Thoracic aorta (tissue), 2 donors: ENCODE measurements around the gene DDX51. TPM values are rescaled to one million over a fixed set of nuclear protein-coding genes. Genes with fewer than 3 reads are reported as not detected.

ENCODE experiments used
- ATAC-seq: fragments of 150-250 bp; one replicate; pipeline ENCODE4 v1.8.0; 2017; ENCODE audit warnings: low read depth; ENCODE audit not compliant: insufficient number of reproducible peaks, low FRiP score
- DNase-seq: peaks from one replicate; pipeline ENCODE4 v3.0.0-alpha.2; 2020; ENCODE audit warnings: low spot score
- H3K27ac ChIP-seq, 2 donors: fragments of 200-600 bp; sonication (generic); 1 replicate in 1 of 2; 2 replicates in 1 of 2; pipeline ENCODE4 v1.5.1; 2016; ENCODE audit warnings: mild to moderate bottlenecking in 2 of 2, moderate library complexity in 2 of 2
- H3K27me3 ChIP-seq: fragments of 200-600 bp; sonication (generic); replicated peaks from 2 replicates; pipeline ENCODE4 v1.6.0; 2016; ENCODE audit warnings: mild to moderate bottlenecking; ENCODE audit not compliant: insufficient read depth
- H3K36me3 ChIP-seq: fragments of 200-600 bp; sonication (generic); one replicate; pipeline ENCODE4 v1.5.1; 2016
- H3K4me1 ChIP-seq, 2 donors: fragments of 200-600 bp; sonication (generic); 1 replicate in 1 of 2; 2 replicates in 1 of 2; pipeline versions ENCODE4 v1.5.1 to v1.6.0; 2016; ENCODE audit warnings: low read depth in 2 of 2, mild to moderate bottlenecking in 1 of 2; ENCODE audit not compliant: control insufficient read depth in 1 of 2
- H3K4me3 ChIP-seq: fragments of 200-600 bp; sonication (generic); 2 replicates; pipeline ENCODE4 v1.5.1; 2016; ENCODE audit warnings: mild to moderate bottlenecking
- H3K9me3 ChIP-seq: fragments of 200-600 bp; sonication (generic); 2 replicates; pipeline ENCODE4 v1.5.1; 2016
- total RNA-seq, 2 donors: library from RNA; depleted of rRNA; stranded (reverse); fragments of >200 nt; gene quantifications; one replicate each; pipeline versions ENCODE4 v1.1.0 to v1.2.3, GENCODE V29; 2016
- TF ChIP-seq, protein P1 (sequence below): fragments of 200-600 bp; sonication (generic); IDR thresholded peaks from one replicate; pipeline ENCODE4 v1.5.1; 2019; ENCODE audit warnings: antibody characterized with exemption

Gene DDX51
- total RNA-seq, 2 donors from 2014 or later: 9.7 to 24.8 TPM

DNA sequence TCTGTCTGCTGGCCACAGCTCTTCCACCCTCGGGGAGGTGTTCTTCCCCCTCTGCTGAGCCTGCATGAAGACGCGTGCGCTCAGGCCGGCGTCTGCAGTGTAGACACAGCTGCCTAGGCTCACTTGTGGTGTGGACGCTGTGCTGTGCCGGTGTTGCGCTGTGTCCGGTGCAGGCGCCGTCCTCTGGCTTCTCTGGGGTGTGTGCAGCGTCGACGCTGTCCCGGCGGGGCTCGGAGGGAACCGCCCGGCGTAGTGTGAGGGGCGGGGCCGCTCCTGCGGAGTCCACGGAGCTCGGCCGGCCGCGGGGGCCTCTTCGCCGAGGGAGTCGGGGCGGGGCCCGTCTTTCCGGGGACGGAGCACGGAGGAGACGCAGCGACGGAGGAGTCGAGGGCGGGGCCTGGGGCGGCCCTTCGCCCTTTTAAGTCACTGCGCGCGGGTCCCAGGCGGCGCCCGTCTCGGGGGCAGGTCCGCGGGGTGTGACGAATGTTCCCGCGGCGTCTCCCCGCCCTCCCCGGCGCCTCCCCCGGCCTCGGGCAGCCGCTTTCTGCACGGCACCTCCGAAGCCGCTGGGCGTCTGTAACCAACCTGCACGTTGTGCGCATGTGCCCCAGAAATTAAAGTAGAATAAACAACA, 45.4 kb upstream of the DDX51 start:
- peak; percentile 72 for ATAC-seq
- Histone ChIP-seq H3K36me3 (no peaks in the 10 kb centered on the region), H3K27ac (peak overlapping the region in 1 of 2 donors; percentile 65), H3K27me3 (no peaks in the 10 kb centered on the region), H3K9me3 (peaks cover 3% of the 10 kb centered on the region), H3K4me1 (peaks cover 6 to 10% of the 10 kb centered on the region in 2 donors), H3K4me3 (peak overlapping the region; percentile 91)
- TF ChIP-seq, protein P1, sequence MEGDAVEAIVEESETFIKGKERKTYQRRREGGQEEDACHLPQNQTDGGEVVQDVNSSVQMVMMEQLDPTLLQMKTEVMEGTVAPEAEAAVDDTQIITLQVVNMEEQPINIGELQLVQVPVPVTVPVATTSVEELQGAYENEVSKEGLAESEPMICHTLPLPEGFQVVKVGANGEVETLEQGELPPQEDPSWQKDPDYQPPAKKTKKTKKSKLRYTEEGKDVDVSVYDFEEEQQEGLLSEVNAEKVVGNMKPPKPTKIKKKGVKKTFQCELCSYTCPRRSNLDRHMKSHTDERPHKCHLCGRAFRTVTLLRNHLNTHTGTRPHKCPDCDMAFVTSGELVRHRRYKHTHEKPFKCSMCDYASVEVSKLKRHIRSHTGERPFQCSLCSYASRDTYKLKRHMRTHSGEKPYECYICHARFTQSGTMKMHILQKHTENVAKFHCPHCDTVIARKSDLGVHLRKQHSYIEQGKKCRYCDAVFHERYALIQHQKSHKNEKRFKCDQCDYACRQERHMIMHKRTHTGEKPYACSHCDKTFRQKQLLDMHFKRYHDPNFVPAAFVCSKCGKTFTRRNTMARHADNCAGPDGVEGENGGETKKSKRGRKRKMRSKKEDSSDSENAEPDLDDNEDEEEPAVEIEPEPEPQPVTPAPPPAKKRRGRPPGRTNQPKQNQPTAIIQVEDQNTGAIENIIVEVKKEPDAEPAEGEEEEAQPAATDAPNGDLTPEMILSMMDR: peak; percentile 22
- DNase-seq: peak; percentile 47

DNA sequence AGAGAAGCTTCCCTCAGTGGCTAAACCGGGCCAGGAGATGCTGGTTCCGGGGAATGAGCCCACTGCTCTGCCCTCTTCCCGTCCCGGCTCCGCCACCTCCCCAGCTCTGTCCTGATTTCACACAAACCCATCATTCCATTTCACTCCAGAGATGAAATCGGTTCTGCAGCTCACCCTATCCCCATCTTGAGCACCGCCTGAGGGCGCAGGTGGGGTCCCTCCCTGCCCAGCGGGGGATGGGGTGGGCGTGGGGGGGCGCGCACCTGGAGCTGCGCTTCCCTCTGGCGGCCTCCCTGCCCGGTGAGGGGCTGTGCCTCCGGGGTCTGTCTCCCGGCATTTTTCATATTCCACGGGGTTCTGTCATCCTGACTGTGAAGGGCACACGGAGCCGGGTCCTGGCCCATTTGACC, 44.8 kb upstream of the DDX51 start:
- DNase-seq (no peak), ATAC-seq (no peak)
- H3K27me3 ChIP-seq: no peaks in the 10 kb centered on the region
- H3K4me3 ChIP-seq: peak overlapping the region; percentile 91
- peak overlapping the region in 1 of 2 donors; percentile 65 for H3K27ac ChIP-seq
- H3K4me1 ChIP-seq: peaks cover 6 to 10% of the 10 kb centered on the region in 2 donors
- H3K9me3 ChIP-seq: peaks cover 1% of the 10 kb centered on the region
- H3K36me3 ChIP-seq: no peaks in the 10 kb centered on the region
- TF ChIP-seq, protein P1: no peak

DNA sequence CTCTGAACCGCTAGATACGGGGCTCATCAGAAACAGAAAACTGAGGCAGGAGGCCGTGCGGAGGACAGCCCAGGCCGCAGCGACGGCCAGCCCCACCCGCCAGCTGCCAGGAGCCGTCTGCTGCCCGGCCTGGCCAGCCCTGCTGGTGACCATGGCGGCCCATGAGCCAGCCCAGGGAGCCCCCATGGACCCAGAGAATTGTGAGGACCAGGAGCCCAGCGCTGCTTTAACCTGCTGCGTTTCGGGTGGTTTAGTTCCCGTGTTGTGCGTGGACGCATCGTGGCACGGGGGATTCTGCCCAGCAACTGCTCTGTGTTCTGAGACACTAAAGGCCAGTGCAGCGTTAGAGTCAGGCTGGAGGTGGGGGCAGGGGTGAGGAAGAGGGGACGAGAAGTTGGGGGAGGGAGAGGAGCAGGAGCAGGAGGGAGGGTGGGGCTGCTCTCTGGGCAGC, 44.4 kb upstream of the DDX51 start:
- ATAC-seq (no peak), DNase-seq (no peak)
- no peaks in the 10 kb centered on the region for H3K27me3 ChIP-seq
- no peaks in the 10 kb centered on the region for H3K9me3 ChIP-seq
- no peak overlapping the region for H3K27ac ChIP-seq
- TF ChIP-seq, protein P1: no peak
- H3K4me3 ChIP-seq: peak overlapping the region; percentile 91
- peaks cover 6 to 10% of the 10 kb centered on the region in 2 donors for H3K4me1 ChIP-seq
- H3K36me3 ChIP-seq: no peaks in the 10 kb centered on the region

DNA sequence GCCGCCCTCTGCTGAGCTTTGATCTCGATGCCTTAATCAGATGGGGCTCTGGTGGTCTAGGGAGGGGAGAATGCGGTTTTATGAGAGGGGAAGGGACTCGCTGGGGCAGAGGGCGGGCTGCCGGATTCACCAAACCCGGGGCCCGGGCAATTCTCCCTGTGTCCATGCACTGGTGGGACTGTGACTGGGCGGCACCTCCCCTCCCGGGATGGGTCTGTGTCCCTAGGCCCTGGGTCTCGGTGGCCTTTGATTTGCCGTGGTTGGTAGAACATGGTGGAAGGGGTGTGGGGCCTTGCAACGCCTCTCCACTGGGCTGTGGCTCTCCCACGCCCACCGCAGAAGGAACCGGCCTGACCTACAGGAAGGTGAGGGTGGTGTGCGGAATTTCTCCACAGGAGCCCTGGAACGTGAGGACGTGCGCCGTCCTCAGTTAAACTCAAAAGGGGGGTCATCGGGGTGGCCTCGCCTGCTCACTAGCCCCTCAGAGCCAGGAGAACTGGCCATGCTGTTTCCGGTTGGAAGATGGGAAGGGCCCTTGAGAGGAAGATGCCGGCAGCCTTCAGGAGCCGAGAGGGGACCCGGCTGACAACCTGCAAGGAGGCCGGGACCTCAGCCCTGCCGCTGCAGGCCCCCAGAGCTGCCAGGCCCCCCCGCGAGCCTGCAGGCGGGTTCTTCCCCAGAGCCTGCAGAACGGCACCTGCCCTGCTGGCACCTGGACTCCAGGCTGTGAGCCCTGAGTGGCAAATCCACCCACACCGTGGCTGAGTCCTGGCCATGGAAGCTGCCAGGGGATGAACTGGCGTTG, 43.7 kb upstream of the DDX51 start:
- Histone ChIP-seq H3K4me1 (peaks cover 6 to 10% of the 10 kb centered on the region in 2 donors), H3K9me3 (no peaks in the 10 kb centered on the region), H3K27ac (no peak overlapping the region), H3K36me3 (no peaks in the 10 kb centered on the region), H3K4me3 (no peak overlapping the region), H3K27me3 (no peaks in the 10 kb centered on the region)
- no peak for DNase-seq
- TF ChIP-seq, protein P1: no peak
- ATAC-seq: no peak

DNA sequence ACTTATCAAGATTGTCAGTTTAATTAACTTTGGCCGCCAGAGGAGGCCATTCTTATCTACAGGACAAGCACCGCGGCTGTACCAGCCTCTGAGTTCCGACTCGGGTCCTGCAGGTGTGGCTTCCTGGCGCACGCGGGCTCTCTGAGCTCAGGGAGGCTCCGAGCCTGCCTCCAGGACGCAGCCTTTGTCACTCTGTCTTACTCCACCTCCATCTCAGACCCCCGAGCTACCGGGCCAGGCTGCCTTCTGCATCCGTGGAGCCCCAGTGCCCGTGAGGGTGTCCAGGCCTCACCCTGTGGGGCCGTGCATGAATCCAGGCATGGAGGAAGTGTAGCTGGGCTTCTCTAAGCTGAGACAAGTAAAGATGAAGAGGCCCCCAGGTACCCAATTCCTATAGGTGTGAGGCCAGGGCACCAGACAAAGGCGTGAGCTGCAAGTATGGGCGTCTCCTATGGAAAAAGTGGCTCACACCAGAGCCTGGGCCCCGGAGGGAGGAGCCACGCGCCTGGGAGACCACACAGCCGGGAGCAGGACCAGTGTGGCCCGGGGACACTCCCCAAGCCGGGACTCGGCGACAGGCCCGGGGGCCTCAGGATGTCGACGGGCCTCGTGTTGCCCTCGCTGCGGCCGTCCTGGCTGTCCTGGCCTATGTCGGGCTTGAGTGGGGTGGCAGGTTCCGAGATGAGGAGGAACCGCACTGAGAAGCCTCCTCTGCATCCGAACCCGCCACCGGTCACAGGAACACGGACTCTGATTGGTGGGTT, 42.9 kb upstream of the DDX51 start:
- TF ChIP-seq, protein P1: no peak
- Histone ChIP-seq H3K9me3 (no peaks in the 10 kb centered on the region), H3K4me3 (peak overlapping the region; percentile 59), H3K27ac (no peak overlapping the region), H3K36me3 (no peaks in the 10 kb centered on the region), H3K4me1 (peaks cover 6 to 10% of the 10 kb centered on the region in 2 donors), H3K27me3 (no peaks in the 10 kb centered on the region)
- DNase-seq (no peak), ATAC-seq (no peak)
